Neutrophil (primary cell): ENCODE data around the gene CKMT1A.
"Not testable (repeated sequence)": the region's sequence is repeated elsewhere in the genome, so short reads cannot be mapped to it uniquely, and the experiment has no call there.

Experiments
- H3K27ac ChIP-seq: fragments of 200-600 bp; sonication (generic); 2 replicates; pipeline ENCODE4 v1.5.1; 2016; ENCODE audit warnings: mild to moderate bottlenecking, moderate library complexity
- H3K27me3 ChIP-seq: fragments of 200-600 bp; sonication (generic); 2 replicates; pipeline ENCODE4 v1.6.0; 2016; ENCODE audit warnings: mild to moderate bottlenecking
- H3K36me3 ChIP-seq: fragments of 200-600 bp; sonication (generic); 2 replicates; pipeline ENCODE4 v1.5.1; 2017
- H3K4me1 ChIP-seq, 2 experiments: fragments of 200-600 bp in 1 of 2; sonication (generic) in 1 of 2; 1 replicate in 1 of 2; 2 replicates in 1 of 2; pipeline versions ENCODE4 v1.5.1 to v1.6.1; 2013 to 2016; ENCODE audit warnings: low read depth in 1 of 2, low read length in 1 of 2, mild to moderate bottlenecking in 1 of 2, moderate library complexity in 1 of 2; ENCODE audit not compliant: control insufficient read depth in 1 of 2, insufficient read depth in 1 of 2
- H3K4me3 ChIP-seq, 2 experiments: fragments of 200-600 bp in 1 of 2; sonication (generic) in 1 of 2; 1 replicate in 1 of 2; 2 replicates in 1 of 2; pipeline ENCODE4 v1.5.1; 2013 to 2016; ENCODE audit warnings: low read depth in 1 of 2, low read length in 1 of 2, mild to moderate bottlenecking in 1 of 2, moderate library complexity in 1 of 2
- H3K9me3 ChIP-seq: fragments of 200-600 bp; sonication (generic); 2 replicates; pipeline ENCODE4 v1.5.1; 2016
- TF ChIP-seq, protein P1 (sequence below): fragments of 200-600 bp; sonication (generic); IDR thresholded peaks from 2 replicates; pipeline ENCODE4 v1.5.1; 2016; ENCODE audit warnings: antibody characterized with exemption

CKMT1A gene

GRCh38 chr15:43702174-43702573 is 8.5 kb downstream of the CKMT1A start:
- Histone ChIP-seq H3K27me3 (peaks cover 27% of the 10 kb centered on the region), H3K36me3 (no peaks in the 10 kb centered on the region), H3K27ac (no peak overlapping the region), H3K9me3 (no peaks in the 10 kb centered on the region), H3K4me1 (no peaks in the 10 kb centered on the region), H3K4me3 (no peak overlapping the region)
- TF ChIP-seq, protein P1, sequence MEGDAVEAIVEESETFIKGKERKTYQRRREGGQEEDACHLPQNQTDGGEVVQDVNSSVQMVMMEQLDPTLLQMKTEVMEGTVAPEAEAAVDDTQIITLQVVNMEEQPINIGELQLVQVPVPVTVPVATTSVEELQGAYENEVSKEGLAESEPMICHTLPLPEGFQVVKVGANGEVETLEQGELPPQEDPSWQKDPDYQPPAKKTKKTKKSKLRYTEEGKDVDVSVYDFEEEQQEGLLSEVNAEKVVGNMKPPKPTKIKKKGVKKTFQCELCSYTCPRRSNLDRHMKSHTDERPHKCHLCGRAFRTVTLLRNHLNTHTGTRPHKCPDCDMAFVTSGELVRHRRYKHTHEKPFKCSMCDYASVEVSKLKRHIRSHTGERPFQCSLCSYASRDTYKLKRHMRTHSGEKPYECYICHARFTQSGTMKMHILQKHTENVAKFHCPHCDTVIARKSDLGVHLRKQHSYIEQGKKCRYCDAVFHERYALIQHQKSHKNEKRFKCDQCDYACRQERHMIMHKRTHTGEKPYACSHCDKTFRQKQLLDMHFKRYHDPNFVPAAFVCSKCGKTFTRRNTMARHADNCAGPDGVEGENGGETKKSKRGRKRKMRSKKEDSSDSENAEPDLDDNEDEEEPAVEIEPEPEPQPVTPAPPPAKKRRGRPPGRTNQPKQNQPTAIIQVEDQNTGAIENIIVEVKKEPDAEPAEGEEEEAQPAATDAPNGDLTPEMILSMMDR: no peak

GRCh38 chr15:43702701-43703424 is 9.2 kb downstream of the CKMT1A start:
- Histone ChIP-seq H3K27ac (no peak overlapping the region), H3K4me3 (no peak overlapping the region), H3K4me1 (no peaks in the 10 kb centered on the region), H3K27me3 (peaks cover 20% of the 10 kb centered on the region), H3K36me3 (no peaks in the 10 kb centered on the region), H3K9me3 (no peaks in the 10 kb centered on the region)
- TF ChIP-seq, protein P1: no peak

GRCh38 chr15:43710431-43711131 is 16.9 kb downstream of the CKMT1A start:
- H3K27ac ChIP-seq, H3K36me3 ChIP-seq, H3K9me3 ChIP-seq, H3K4me3 ChIP-seq, H3K27me3 ChIP-seq, H3K4me1 ChIP-seq: not testable (repeated sequence)

- Histone ChIP-seq H3K36me3 (no peaks in the 10 kb centered on the region), H3K4me3 (no peak overlapping the region), H3K27ac (no peak overlapping the region), H3K4me1 (no peaks in the 10 kb centered on the region), H3K27me3 (peaks cover 9% of the 10 kb centered on the region), H3K9me3 (no peaks in the 10 kb centered on the region)
- TF ChIP-seq, protein P1: no peak
Measured at GRCh38 chr15:43723151-43723550, 29.5 kb downstream of the CKMT1A start.

DNA sequence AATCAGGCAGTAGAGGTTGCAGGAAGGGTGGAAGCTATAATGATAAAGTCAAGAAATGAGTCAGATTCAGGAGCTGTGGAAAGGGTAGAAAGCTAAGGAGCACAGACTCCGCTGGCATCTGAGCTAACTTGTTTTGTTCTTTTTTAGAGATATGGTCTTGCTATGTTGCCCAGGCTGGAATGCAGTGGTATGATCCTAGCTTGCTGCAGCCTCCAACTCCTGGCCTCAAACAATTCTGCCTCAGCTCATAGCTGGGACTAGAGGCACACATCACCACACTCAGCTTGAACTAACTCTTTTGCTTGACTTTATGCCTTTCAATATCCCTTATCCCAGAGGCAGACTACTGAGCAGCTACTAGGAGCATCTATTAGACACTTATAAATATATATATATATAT is 32.6 kb downstream of the CKMT1A start:
- H3K4me1 ChIP-seq, H3K27me3 ChIP-seq, H3K9me3 ChIP-seq, H3K27ac ChIP-seq, H3K36me3 ChIP-seq, H3K4me3 ChIP-seq: not testable (repeated sequence)

DNA sequence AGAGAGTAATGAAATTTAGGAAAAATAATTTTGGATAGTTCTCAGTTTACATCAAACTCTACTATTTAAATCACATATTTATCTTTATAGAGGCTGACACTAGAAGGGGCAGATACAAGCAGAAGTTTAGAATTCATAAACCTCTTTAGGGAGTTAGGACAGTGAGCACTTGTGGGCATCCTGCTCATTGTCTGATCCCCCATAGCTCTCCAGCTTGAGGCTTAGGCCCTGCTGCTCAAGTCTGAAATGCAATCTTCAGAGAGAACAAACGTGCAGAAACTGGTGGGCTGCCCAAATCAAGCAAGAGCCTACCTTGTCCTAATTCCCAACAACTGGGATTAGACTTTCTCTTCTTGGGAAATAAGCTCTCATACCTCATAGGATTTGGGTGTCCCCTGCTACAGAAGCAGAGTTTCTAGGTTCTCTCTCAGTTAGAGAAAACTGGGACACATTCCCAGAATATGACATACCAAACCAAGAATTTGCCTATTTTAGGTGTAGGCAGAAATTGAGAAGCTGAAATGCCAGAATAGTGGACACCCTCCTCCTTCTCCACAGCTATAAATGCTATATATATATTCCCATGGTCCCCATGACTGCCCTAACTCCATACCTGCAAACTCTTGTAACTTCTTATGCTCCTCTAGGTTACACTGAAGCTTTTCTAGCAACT is 34.5 kb downstream of the CKMT1A start:
- H3K27me3 ChIP-seq, H3K36me3 ChIP-seq, H3K9me3 ChIP-seq, H3K4me3 ChIP-seq, H3K27ac ChIP-seq, H3K4me1 ChIP-seq: not testable (repeated sequence)

DNA sequence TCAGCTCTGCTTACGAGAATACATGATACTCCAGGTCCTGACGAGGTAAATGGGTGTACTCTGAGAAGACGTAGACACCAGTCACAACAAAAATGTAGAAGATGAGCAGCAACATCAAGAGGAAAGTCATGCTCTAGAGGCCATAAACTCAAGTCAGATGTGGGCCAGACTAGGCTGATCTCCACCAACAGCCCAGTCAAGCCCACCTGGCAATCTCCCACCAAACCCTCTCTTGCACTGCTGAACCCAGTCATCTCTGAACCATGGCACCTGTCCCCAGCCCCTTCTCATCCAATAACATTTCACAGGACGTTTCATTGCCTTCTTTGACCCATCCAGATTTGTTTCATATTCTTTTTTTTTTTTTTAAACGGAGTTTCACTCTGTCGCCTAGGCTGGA is 41.8 kb downstream of the CKMT1A start:
- Histone ChIP-seq H3K27me3 (no peaks in the 10 kb centered on the region), H3K36me3 (no peaks in the 10 kb centered on the region)

More for the DNA sequence above, 41.8 kb downstream of the CKMT1A start:
- TF ChIP-seq, protein P1: no peak
- Histone ChIP-seq H3K4me3 (no peak overlapping the region), H3K4me1 (no peaks in the 10 kb centered on the region), H3K27ac (no peak overlapping the region), H3K9me3 (no peaks in the 10 kb centered on the region)
